Liver (tissue), 9 donors: ENCODE results near the gene F12. TPM values are rescaled to one million over a fixed set of nuclear protein-coding genes. Genes with fewer than 3 reads are reported as not detected.

ENCODE experiments used
- DNase-seq: peaks from one replicate; pipeline ENCODE4 v3.0.0-alpha.2; 2017; ENCODE audit warnings: low spot score
- H3K27ac ChIP-seq, 2 donors: one replicate each; pipeline ENCODE4 v1.7.0; 2013; ENCODE audit warnings: inconsistent platforms in 2 of 2, low read length in 2 of 2, control low read depth in 1 of 2, low read depth in 1 of 2, mild to moderate bottlenecking in 1 of 2
- H3K27me3 ChIP-seq, 4 donors: one replicate each; pipeline versions ENCODE4 v1.6.1 to v1.7.0; 2013; ENCODE audit warnings: low read length in 3 of 4, inconsistent platforms in 1 of 4, mild to moderate bottlenecking in 1 of 4, moderate library complexity in 1 of 4; ENCODE audit not compliant: control insufficient read depth in 4 of 4, insufficient read depth in 4 of 4
- H3K36me3 ChIP-seq, 4 donors: one replicate each; pipeline versions ENCODE4 v1.6.1 to v1.7.0; 2013; ENCODE audit warnings: low read length in 3 of 4, mild to moderate bottlenecking in 3 of 4, low read depth in 1 of 4, moderate library complexity in 1 of 4; ENCODE audit not compliant: control insufficient read depth in 4 of 4, insufficient read depth in 3 of 4
- H3K4me1 ChIP-seq, 4 donors: one replicate each; pipeline versions ENCODE4 v1.6.1 to v1.7.0; 2013; ENCODE audit warnings: low read length in 3 of 4, mild to moderate bottlenecking in 3 of 4, moderate library complexity in 1 of 4; ENCODE audit not compliant: control insufficient read depth in 4 of 4, insufficient read depth in 4 of 4
- H3K4me3 ChIP-seq, 3 donors: one replicate each; pipeline versions ENCODE4 v1.6.1 to v1.7.0; 2013; ENCODE audit warnings: low read length in 3 of 3, control low read depth in 1 of 3, low read depth in 1 of 3, mild to moderate bottlenecking in 1 of 3
- H3K9ac ChIP-seq, 2 donors: one replicate each; pipeline ENCODE4 v1.7.0; 2013; ENCODE audit warnings: low read length in 2 of 2, mild to moderate bottlenecking in 2 of 2, moderate library complexity in 2 of 2, control low read depth in 1 of 2, low read depth in 1 of 2
- H3K9me3 ChIP-seq, 4 donors: one replicate each; pipeline versions ENCODE4 v1.6.1 to v1.7.0; 2013; ENCODE audit warnings: low read length in 3 of 4; ENCODE audit not compliant: control insufficient read depth in 4 of 4
- ATF3 ChIP-seq: IDR thresholded peaks from 2 replicates; pipeline ENCODE4 v1.6.1; 2016; ENCODE audit warnings: antibody characterized with exemption
- EGR1 ChIP-seq, 2 donors: IDR thresholded peaks; 2 replicates each; pipeline ENCODE4 v1.6.1; 2016 to 2018; ENCODE audit warnings: antibody characterized with exemption in 2 of 2, low read depth in 2 of 2
- GABPA ChIP-seq, 2 donors: IDR thresholded peaks in 1 of 2; conservative IDR thresholded peaks in 1 of 2; 2 replicates each; pipeline ENCODE4 v1.6.1; 2016; ENCODE audit warnings: antibody characterized with exemption in 2 of 2, mild to moderate bottlenecking in 1 of 2, moderate library complexity in 1 of 2
- HNF4A ChIP-seq, 2 donors: conservative IDR thresholded peaks; 2 replicates each; pipeline ENCODE4 v1.6.1; 2016; ENCODE audit warnings: antibody characterized with exemption in 2 of 2, mild to moderate bottlenecking in 2 of 2
- HNF4G ChIP-seq: IDR thresholded peaks from 2 replicates; pipeline ENCODE4 v1.6.1; 2016; ENCODE audit warnings: antibody characterized with exemption
- JUND ChIP-seq, 2 donors: IDR thresholded peaks; 2 replicates each; pipeline ENCODE4 v1.6.1; 2016; ENCODE audit warnings: antibody characterized with exemption in 2 of 2
- REST ChIP-seq: IDR thresholded peaks from 2 replicates; pipeline ENCODE4 v1.6.1; 2016; ENCODE audit warnings: antibody characterized with exemption, mild to moderate bottlenecking
- RXRA ChIP-seq, 2 donors: IDR thresholded peaks; 2 replicates each; pipeline ENCODE4 v1.6.1; 2017 to 2018; ENCODE audit warnings: antibody characterized with exemption in 2 of 2, mild to moderate bottlenecking in 1 of 2
- YY1 ChIP-seq: IDR thresholded peaks from 2 replicates; pipeline ENCODE4 v1.6.1; 2016; ENCODE audit warnings: antibody characterized with exemption, mild to moderate bottlenecking
- WGBS: extraction: QIAGEN DNeasy Blood & Tissue Kit; methylation state at CpG from one replicate; pipeline ENCODE4 v1.1.7; 2013; 5-methylcytosine and 5-hydroxymethylcytosine counted together
- polyA plus RNA-seq, 2 donors: library from polyadenylated mRNA; stranded (reverse) in 1 of 2; unstranded in 1 of 2; fragments of 200-250 nt in 1 of 2; fragments of >200 nt in 1 of 2; fragmentation: Nextera tagmentation in 1 of 2; extraction: Ambion mirVana in 1 of 2; gene quantifications; one replicate each; pipeline versions ENCODE4 v1.2.1 to v1.2.3, GENCODE V29; 2013 to 2015
- total RNA-seq, 2 donors: library from RNA; depleted of rRNA; stranded (reverse); fragments of >200 nt; gene quantifications; one replicate each; pipeline ENCODE4 v1.2.3, GENCODE V29; 2014
- donor health status: healthy.
- donor health status: healthy.
- donor health status: healthy.
- donor health status: healthy.
- donor health status: healthy.

F12 gene
- total and polyA plus RNA-seq, 4 donors, result 27.7 to 328 (median 275) TPM

DNA sequence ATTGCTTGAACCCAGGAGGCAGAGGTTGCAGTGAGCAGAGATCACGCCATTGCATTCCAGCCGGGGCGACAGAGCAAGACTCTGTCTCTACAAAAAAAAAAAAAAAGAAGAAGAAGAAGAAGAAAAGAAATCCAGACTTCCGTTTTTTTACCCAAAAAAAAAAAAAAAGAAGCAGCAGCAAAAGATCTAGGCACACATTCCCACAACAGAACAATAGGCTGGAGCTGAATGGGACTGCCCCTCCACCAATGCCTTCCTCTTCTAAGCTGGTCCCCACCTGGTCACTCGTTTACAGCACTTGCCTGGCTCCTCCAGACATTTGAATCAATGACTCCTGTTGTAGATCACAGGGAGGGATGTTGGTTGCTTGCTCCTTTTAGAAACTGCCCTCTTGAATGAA is 56.3 kb downstream of the F12 start:
- no peaks in the 10 kb centered on the region for H3K9me3 ChIP-seq
- peaks cover 22 to 67% (median 55%) of the 10 kb centered on the region in 4 donors for H3K4me1 ChIP-seq
- H3K27me3 ChIP-seq, result no peaks in the 10 kb centered on the region
- no peak overlapping the region for H3K27ac ChIP-seq
- DNase-seq, result no peak
- peaks cover 0 to 2% (median 0%) of the 10 kb centered on the region in 4 donors for H3K36me3 ChIP-seq
- H3K4me3 ChIP-seq, result no peak overlapping the region
- 82% methylated on average over 5 of the region's 5 CpGs for WGBS
- no peak overlapping the region for H3K9ac ChIP-seq
- TF ChIP-seq HNF4A (conservative IDR thresholded peaks at IDR 0.05) (no peak), HNF4G (no peak), RXRA (IDR thresholded peaks at IDR 0.05) (no peak), EGR1 (IDR thresholded peaks at IDR 0.05; ENCODE audit: low read depth in 2 of 2) (no peak), JUND (IDR thresholded peaks at IDR 0.05) (no peak), REST (no peak), GABPA (IDR thresholded peaks at IDR 0.05 in 1 of 2, conservative IDR thresholded peaks at IDR 0.05 in 1 of 2) (no peak), ATF3 (no peak), YY1 (no peak)

Other genes starting within 250 kb of the F12 start
- gene RAB24, start 105.8 kb downstream of the F12 start, total RNA-seq, result 10 to 100 TPM in 1 of 2 donors, 1 to 10 TPM in 1; 8.5 to 10.3 TPM
- 10 to 100 TPM; 13.8 to 19.0 TPM for gene RAB24, start 105.8 kb downstream of the F12 start, polyA plus RNA-seq
- 10 to 100 TPM; 47.9 to 58.4 TPM for gene PRELID1, start 105.8 kb downstream of the F12 start, total RNA-seq
- gene PRELID1, start 105.8 kb downstream of the F12 start, polyA plus RNA-seq, result 100 to 1,000 TPM; 112 to 200 TPM
- 10 to 100 TPM in 1 of 2 donors, 1 to 10 TPM in 1; 6.0 to 36.8 TPM for gene MXD3, start 97.7 kb downstream of the F12 start, total RNA-seq
- gene MXD3, start 97.7 kb downstream of the F12 start, polyA plus RNA-seq, result 1 to 10 TPM; 1.9 to 8.0 TPM
- gene LMAN2, start 57.9 kb downstream of the F12 start, total RNA-seq, result 100 to 1,000 TPM; 279 to 478 TPM
- gene LMAN2, start 57.9 kb downstream of the F12 start, polyA plus RNA-seq, result 100 to 1,000 TPM; 243 to 449 TPM
- 10 to 100 TPM; 10.2 to 53.8 TPM for gene RGS14, start 51.6 kb downstream of the F12 start, total RNA-seq
- 10 to 100 TPM; 30.7 to 35.8 TPM for gene RGS14, start 51.6 kb downstream of the F12 start, polyA plus RNA-seq
- gene SLC34A1, start 25.1 kb downstream of the F12 start, total RNA-seq, result 1 to 10 TPM in 1 of 2 donors, under 1 TPM in 1; 0.23 to 1.0 TPM
- gene SLC34A1, start 25.1 kb downstream of the F12 start, polyA plus RNA-seq, result under 1 TPM; 0.33 to 0.60 TPM
- not detected for gene PFN3, start 8.9 kb downstream of the F12 start, total RNA-seq
- gene PFN3, start 8.9 kb downstream of the F12 start, polyA plus RNA-seq, result not detected
- gene GRK6, start 17.1 kb upstream of the F12 start, total RNA-seq, result 10 to 100 TPM; 15.2 to 24.0 TPM
- 1 to 10 TPM; 3.1 to 6.4 TPM for gene GRK6, start 17.1 kb upstream of the F12 start, polyA plus RNA-seq
- under 1 TPM; 0.17 to 0.37 TPM for gene PRR7, start 37.2 kb upstream of the F12 start, total RNA-seq
- gene PRR7, start 37.2 kb upstream of the F12 start, polyA plus RNA-seq, result 1 to 10 TPM in 1 of 2 donors, under 1 TPM in 1; 0.60 to 1.4 TPM
- gene DBN1, start 64.1 kb upstream of the F12 start, total RNA-seq, result 1 to 10 TPM; 2.3 to 4.9 TPM
- 1 to 10 TPM; 1.5 to 1.8 TPM for gene DBN1, start 64.1 kb upstream of the F12 start, polyA plus RNA-seq
- gene PDLIM7, start 88.0 kb upstream of the F12 start, total RNA-seq, result 10 to 100 TPM in 1 of 2 donors, 1 to 10 TPM in 1; 7.0 to 36.0 TPM
- gene PDLIM7, start 88.0 kb upstream of the F12 start, polyA plus RNA-seq, result 1 to 10 TPM; 5.5 to 10.0 TPM
- 10 to 100 TPM; 10.2 to 19.2 TPM for gene DOK3, start 100.3 kb upstream of the F12 start, total RNA-seq
- gene DOK3, start 100.3 kb upstream of the F12 start, polyA plus RNA-seq, result 1 to 10 TPM; 1.7 to 2.9 TPM
- 10 to 100 TPM; 42.4 to 58.5 TPM for gene DDX41, start 107.4 kb upstream of the F12 start, total RNA-seq
- 10 to 100 TPM; 20.4 to 48.7 TPM for gene DDX41, start 107.4 kb upstream of the F12 start, polyA plus RNA-seq
- gene FAM193B, start 145.0 kb upstream of the F12 start, total RNA-seq, result 10 to 100 TPM; 14.3 to 31.8 TPM
- 10 to 100 TPM; 15.5 to 16.2 TPM for gene FAM193B, start 145.0 kb upstream of the F12 start, polyA plus RNA-seq
- 100 to 1,000 TPM in 1 of 2 donors, 10 to 100 TPM in 1; 68.8 to 143 TPM for gene TMED9, start 182.6 kb upstream of the F12 start, total RNA-seq
- 100 to 1,000 TPM in 1 of 2 donors, 10 to 100 TPM in 1; 66.7 to 234 TPM for gene TMED9, start 182.6 kb upstream of the F12 start, polyA plus RNA-seq
- gene B4GALT7, start 190.6 kb upstream of the F12 start, total RNA-seq, result 10 to 100 TPM; 12.6 to 18.7 TPM
- 10 to 100 TPM in 1 of 2 donors, 1 to 10 TPM in 1; 8.1 to 19.7 TPM for gene B4GALT7, start 190.6 kb upstream of the F12 start, polyA plus RNA-seq